ENCODE data around the gene CCDC127. TPM values are rescaled to one million over a fixed set of nuclear protein-coding genes. Genes with fewer than 3 reads are reported as not detected.

CCDC127 gene
- total RNA-seq, 1 experiment from 2014 or later, result 10.5 TPM

DNA sequence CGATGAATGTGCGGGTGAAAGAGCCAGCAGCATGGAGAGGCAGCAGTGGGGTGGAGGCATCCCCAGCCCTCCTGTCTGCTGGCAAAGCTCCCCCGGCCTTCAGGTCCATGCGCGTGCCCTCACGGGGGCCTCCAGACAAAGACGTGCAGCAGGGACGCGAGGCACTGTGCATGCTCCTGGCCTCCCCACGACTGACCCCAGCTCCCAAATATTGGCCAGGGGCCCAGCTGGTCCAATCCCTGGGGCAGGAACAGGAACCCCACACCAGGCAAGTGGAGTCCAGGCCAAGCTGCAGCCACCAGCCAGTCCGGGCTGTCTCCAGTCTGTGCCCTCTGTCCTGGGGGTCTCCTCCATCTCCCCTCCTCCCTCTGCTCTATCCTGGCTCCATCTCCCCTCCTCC lies 60.2 kb downstream of the CCDC127 start:
- intact Hi-C loops (cut with micrococcal nuclease; ENCODE audit: unreplicated experiment), result no loop called here
- no peak overlapping the region for H3K27ac Mint-ChIP-seq (ENCODE audit: unreplicated experiment)
- BruUV-seq (replicated peaks), result no TSS peak
- ChIA-PET POLR2A (no interaction called here), CTCF (no interaction called here)
- H3K4me3 ChIP-seq (ENCODE audit: low read depth, low read length), result no peak overlapping the region
- no peaks in the 10 kb centered on the region for H3K27me3 ChIP-seq (replicated peaks; ENCODE audit: control insufficient read depth, insufficient read depth, low read length)
- H3K9me3 ChIP-seq, result no peaks in the 10 kb centered on the region
- H3K27me3 Mint-ChIP-seq (ENCODE audit: insufficient read depth, unreplicated experiment), result no peaks in the 10 kb centered on the region
- DNase-seq, result peak in 1 of 2 experiments; percentile 30
- no peaks in the 10 kb centered on the region; the same call in 1 of the 2 replicates for H3K36me3 ChIP-seq (ENCODE audit: control insufficient read depth, insufficient read depth, low read length)
- no peaks in the 10 kb centered on the region for H3K4me1 ChIP-seq
- peaks cover 42% of the 10 kb centered on the region for H3K36me3 Mint-ChIP-seq (ENCODE audit: insufficient read depth, unreplicated experiment)
- no peaks in the 10 kb centered on the region for H3K9me3 Mint-ChIP-seq (ENCODE audit: unreplicated experiment)
- H3K4me1 Mint-ChIP-seq (ENCODE audit: low read depth, unreplicated experiment), result no peaks in the 10 kb centered on the region
- H3K4me3 Mint-ChIP-seq (ENCODE audit: unreplicated experiment), result no peak overlapping the region
- TF ChIP-seq, protein P1, sequence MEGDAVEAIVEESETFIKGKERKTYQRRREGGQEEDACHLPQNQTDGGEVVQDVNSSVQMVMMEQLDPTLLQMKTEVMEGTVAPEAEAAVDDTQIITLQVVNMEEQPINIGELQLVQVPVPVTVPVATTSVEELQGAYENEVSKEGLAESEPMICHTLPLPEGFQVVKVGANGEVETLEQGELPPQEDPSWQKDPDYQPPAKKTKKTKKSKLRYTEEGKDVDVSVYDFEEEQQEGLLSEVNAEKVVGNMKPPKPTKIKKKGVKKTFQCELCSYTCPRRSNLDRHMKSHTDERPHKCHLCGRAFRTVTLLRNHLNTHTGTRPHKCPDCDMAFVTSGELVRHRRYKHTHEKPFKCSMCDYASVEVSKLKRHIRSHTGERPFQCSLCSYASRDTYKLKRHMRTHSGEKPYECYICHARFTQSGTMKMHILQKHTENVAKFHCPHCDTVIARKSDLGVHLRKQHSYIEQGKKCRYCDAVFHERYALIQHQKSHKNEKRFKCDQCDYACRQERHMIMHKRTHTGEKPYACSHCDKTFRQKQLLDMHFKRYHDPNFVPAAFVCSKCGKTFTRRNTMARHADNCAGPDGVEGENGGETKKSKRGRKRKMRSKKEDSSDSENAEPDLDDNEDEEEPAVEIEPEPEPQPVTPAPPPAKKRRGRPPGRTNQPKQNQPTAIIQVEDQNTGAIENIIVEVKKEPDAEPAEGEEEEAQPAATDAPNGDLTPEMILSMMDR (IDR thresholded peaks at IDR 0.05; ENCODE audit: insufficient read depth in 1 of 2, low read depth in 1 of 2, low read length in 1 of 2, severe bottlenecking in 1 of 2, unreplicated experiment in 1 of 2), result no peak

GRCh38 chr5:157126-157715 lies 60.7 kb downstream of the CCDC127 start:
- Mint-ChIP-seq H3K27ac (ENCODE audit: unreplicated experiment) (no peak overlapping the region), H3K27me3 (ENCODE audit: insufficient read depth, unreplicated experiment) (no peaks in the 10 kb centered on the region), H3K4me1 (ENCODE audit: low read depth, unreplicated experiment) (no peaks in the 10 kb centered on the region), H3K36me3 (ENCODE audit: insufficient read depth, unreplicated experiment) (peaks cover 38% of the 10 kb centered on the region), H3K9me3 (ENCODE audit: unreplicated experiment) (no peaks in the 10 kb centered on the region), H3K4me3 (ENCODE audit: unreplicated experiment) (no peak overlapping the region)
- H3K9me3 ChIP-seq, result no peaks in the 10 kb centered on the region
- no peaks in the 10 kb centered on the region for H3K4me1 ChIP-seq
- no peaks in the 10 kb centered on the region; the same call in 1 of the 2 replicates for H3K36me3 ChIP-seq (ENCODE audit: control insufficient read depth, insufficient read depth, low read length)
- no TSS peak for BruUV-seq (replicated peaks)
- CTCF ChIA-PET, result no interaction called here
- DNase-seq, result no peak
- no peaks in the 10 kb centered on the region for H3K27me3 ChIP-seq (replicated peaks; ENCODE audit: control insufficient read depth, insufficient read depth, low read length)
- no peak overlapping the region for H3K4me3 ChIP-seq (ENCODE audit: low read depth, low read length)
- POLR2A ChIA-PET, result no interaction called here
- TF ChIP-seq, protein P1 (IDR thresholded peaks at IDR 0.05; ENCODE audit: insufficient read depth in 1 of 2, low read depth in 1 of 2, low read length in 1 of 2, severe bottlenecking in 1 of 2, unreplicated experiment in 1 of 2), result no peak
- intact Hi-C loops (cut with micrococcal nuclease; ENCODE audit: unreplicated experiment), result no loop called here

DNA sequence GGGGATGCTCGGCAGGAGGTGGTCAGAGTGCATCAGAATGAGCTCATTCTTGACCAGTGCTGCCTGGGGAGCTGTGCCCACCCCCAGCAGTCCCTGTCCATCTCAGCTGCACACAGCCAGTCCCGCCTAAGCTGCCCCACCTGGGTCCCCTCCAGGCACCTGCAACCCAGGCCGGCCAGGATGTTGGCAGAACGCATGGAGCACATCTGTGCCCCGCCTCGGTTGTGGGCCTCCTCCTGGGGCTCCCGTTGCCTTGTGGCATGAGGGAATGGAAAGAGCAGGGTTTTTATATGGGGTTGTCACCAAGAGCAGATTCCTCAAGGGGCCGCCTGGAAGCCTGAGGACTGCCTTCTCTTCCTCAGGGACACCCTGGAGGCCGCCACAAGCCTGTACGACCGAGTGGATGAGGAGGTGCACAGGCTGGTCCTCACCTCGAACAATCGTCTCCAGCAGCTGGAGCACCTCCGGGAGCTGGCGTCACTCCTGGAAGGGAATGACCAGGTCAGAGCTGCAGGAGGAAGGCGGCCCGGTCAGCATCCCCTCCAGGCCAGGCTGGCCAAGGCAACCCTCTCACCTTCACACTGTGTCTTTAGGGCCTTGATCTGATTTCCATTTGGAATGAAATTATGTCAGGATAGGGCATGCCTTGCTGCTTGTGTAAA lies 61.4 kb downstream of the CCDC127 start:
- no peaks in the 10 kb centered on the region for H3K27me3 ChIP-seq (replicated peaks; ENCODE audit: control insufficient read depth, insufficient read depth, low read length)
- TF ChIP-seq, protein P1 (IDR thresholded peaks at IDR 0.05; ENCODE audit: insufficient read depth in 1 of 2, low read depth in 1 of 2, low read length in 1 of 2, severe bottlenecking in 1 of 2, unreplicated experiment in 1 of 2), result no peak
- DNase-seq, result peak in 1 of 2 experiments; percentile 24
- no peaks in the 10 kb centered on the region for H3K27me3 Mint-ChIP-seq (ENCODE audit: insufficient read depth, unreplicated experiment)
- no peaks in the 10 kb centered on the region for H3K9me3 ChIP-seq
- no peak overlapping the region for H3K4me3 ChIP-seq (ENCODE audit: low read depth, low read length)
- peaks cover 36% of the 10 kb centered on the region for H3K36me3 Mint-ChIP-seq (ENCODE audit: insufficient read depth, unreplicated experiment)
- BruUV-seq (replicated peaks), result no TSS peak
- ChIA-PET POLR2A (no interaction called here), CTCF (no interaction called here)
- H3K4me1 ChIP-seq, result no peaks in the 10 kb centered on the region
- intact Hi-C loops (cut with micrococcal nuclease; ENCODE audit: unreplicated experiment), result no loop called here
- no peaks in the 10 kb centered on the region; the same call in 1 of the 2 replicates for H3K36me3 ChIP-seq (ENCODE audit: control insufficient read depth, insufficient read depth, low read length)
- no peak overlapping the region for H3K27ac Mint-ChIP-seq (ENCODE audit: unreplicated experiment)
- no peaks in the 10 kb centered on the region for H3K4me1 Mint-ChIP-seq (ENCODE audit: low read depth, unreplicated experiment)
- no peaks in the 10 kb centered on the region for H3K9me3 Mint-ChIP-seq (ENCODE audit: unreplicated experiment)
- H3K4me3 Mint-ChIP-seq (ENCODE audit: unreplicated experiment), result no peak overlapping the region
